Stimulated activated CD4-positive, alpha-beta T cell treated with anti-CD3 and anti-CD28 coated beads, Interleukin-15, amount 100 ng/mL, for 48 hours (primary cell): Measurements from ENCODE around the gene ZSCAN21.
"Not testable (repeated sequence)": the region's sequence is repeated elsewhere in the genome, so short reads cannot be mapped to it uniquely, and the experiment has no call there.

Source experiments
- DNase-seq, 2 donors: peaks; one replicate each; pipeline ENCODE4 v3.0.0-alpha.2; 2020; ENCODE audit warnings: low read depth in 2 of 2

The ZSCAN21 gene

GRCh38 chr7:100049441-100050291, at the start of gene ZSCAN21:
Gene ZSCAN21, plus strand, starts transcription at chr7:100049774. Its CDS starts 7,233 bp downstream, at chr7:100057007.
- DNase-seq, result peak; percentile 58 to 73

GRCh38 chr7:100000239-100000638, 49.3 kb upstream of the ZSCAN21 start:
- DNase-seq, result no peak

- no peak for DNase-seq
Measured at GRCh38 chr7:100003711-100004661, 45.6 kb upstream of the ZSCAN21 start.

GRCh38 chr7:100007887-100008286, 41.7 kb upstream of the ZSCAN21 start:
- DNase-seq, result no peak

GRCh38 chr7:100008525-100008924, 41.0 kb upstream of the ZSCAN21 start:
- no peak for DNase-seq

- not testable (repeated sequence) for DNase-seq
Measured at GRCh38 chr7:100009952-100010351, 39.6 kb upstream of the ZSCAN21 start.

GRCh38 chr7:100010901-100011300, 38.7 kb upstream of the ZSCAN21 start:
- DNase-seq, result no peak

- DNase-seq, result no peak
Measured at GRCh38 chr7:100011516-100011915, 38.1 kb upstream of the ZSCAN21 start.

- DNase-seq, result not testable (repeated sequence)
Measured at GRCh38 chr7:100012385-100013327, 36.9 kb upstream of the ZSCAN21 start.

- DNase-seq, result peak; percentile 38 to 42
Measured at GRCh38 chr7:100013328-100013676, 36.3 kb upstream of the ZSCAN21 start.

GRCh38 chr7:100015232-100016214, 34.1 kb upstream of the ZSCAN21 start, which contains the start of gene ZKSCAN1:
Gene ZKSCAN1, plus strand, starts transcription at chr7:100015596. Its CDS starts 7,911 bp downstream, at chr7:100023507.
- DNase-seq, result peak; percentile 73 to 79

GRCh38 chr7:100016215-100016901, 33.2 kb upstream of the ZSCAN21 start:
- DNase-seq, result no peak

- DNase-seq, result no peak
Measured at GRCh38 chr7:100017300-100017699, 32.3 kb upstream of the ZSCAN21 start.

GRCh38 chr7:100017875-100018274, 31.7 kb upstream of the ZSCAN21 start:
- no peak for DNase-seq

GRCh38 chr7:100019908-100020307, 29.7 kb upstream of the ZSCAN21 start:
- DNase-seq, result no peak

GRCh38 chr7:100021297-100021696, 28.3 kb upstream of the ZSCAN21 start:
- no peak for DNase-seq

GRCh38 chr7:100022621-100023020, 27.0 kb upstream of the ZSCAN21 start:
- no peak for DNase-seq

GRCh38 chr7:100023526-100023925, 26.0 kb upstream of the ZSCAN21 start:
- no peak for DNase-seq

- DNase-seq, result no peak
Measured at GRCh38 chr7:100024020-100024619, 25.5 kb upstream of the ZSCAN21 start.
